ENCODE measurements around the gene PRPSAP2. TPM values are rescaled to one million over a fixed set of nuclear protein-coding genes. Genes with fewer than 3 reads are reported as not detected.
"Not testable (repeated sequence)": the region's sequence is repeated elsewhere in the genome, so short reads cannot be mapped to it uniquely, and the experiment has no call there.

Gene PRPSAP2
- polyA plus RNA-seq, 4 donors: 30.2 to 43.2 (median 30.6) TPM

- not testable (repeated sequence) for DNase-seq; H3K9me3 ChIP-seq (ENCODE audit: control insufficient read depth in 2 of 2, insufficient read depth in 1 of 2, low read depth in 1 of 2, low read length in 1 of 2); H3K4me3 ChIP-seq (ENCODE audit: low read depth in 1 of 3, low read length in 3 of 3); FAIRE-seq; H3K27me3 ChIP-seq (ENCODE audit: control insufficient read depth in 3 of 3, insufficient read depth in 3 of 3, low read length in 3 of 3)
- Histone ChIP-seq H3K4me1 (ENCODE audit: control insufficient read depth in 3 of 3, insufficient read depth in 2 of 3, low read depth in 1 of 3, low read length in 2 of 3) (peaks cover 0 to 32% (median 2%) of the 10 kb centered on the region in 3 donors), H3K27ac (ENCODE audit: low read depth in 1 of 3, low read length in 2 of 3) (peak overlapping the region in 1 of 3 donors; percentile 21), H3K36me3 (ENCODE audit: control insufficient read depth in 3 of 3, insufficient read depth in 2 of 3, low read depth in 1 of 3, low read length in 3 of 3) (peaks cover 2 to 39% (median 3%) of the 10 kb centered on the region in 3 donors)
- WGBS, 3 donors: 61 to 66% (median 62%) methylated on average over 5 of the region's 5 CpGs
These were observed 7.1 kb downstream of the PRPSAP2 start for GRCh38 chr17:18864996-18865395.

- peak overlapping the region; percentile 32 to 88 (median 72) for H3K27ac ChIP-seq (ENCODE audit: low read depth in 1 of 3, low read length in 2 of 3)
- WGBS, 3 donors: 41 to 67% (median 43%) methylated on average over 7 to 8 of the region's 8 CpGs
- FAIRE-seq: no peak
These were observed 9.2 kb downstream of the PRPSAP2 start for GRCh38 chr17:18866866-18867813.

GRCh38 chr17:18877104-18877645 is 19.2 kb downstream of the PRPSAP2 start:
- Histone ChIP-seq H3K9me3 (ENCODE audit: control insufficient read depth in 2 of 2, insufficient read depth in 1 of 2, low read depth in 1 of 2, low read length in 1 of 2) (no peaks in the 10 kb centered on the region), H3K4me1 (ENCODE audit: control insufficient read depth in 3 of 3, insufficient read depth in 2 of 3, low read depth in 1 of 3, low read length in 2 of 3) (no peaks in the 10 kb centered on the region), H3K36me3 (ENCODE audit: control insufficient read depth in 3 of 3, insufficient read depth in 2 of 3, low read depth in 1 of 3, low read length in 3 of 3) (peaks cover 8 to 80% (median 19%) of the 10 kb centered on the region in 3 donors), H3K27me3 (ENCODE audit: control insufficient read depth in 3 of 3, insufficient read depth in 3 of 3, low read length in 3 of 3) (no peaks in the 10 kb centered on the region), H3K27ac (ENCODE audit: low read depth in 1 of 3, low read length in 2 of 3) (no peak overlapping the region), H3K4me3 (ENCODE audit: low read depth in 1 of 3, low read length in 3 of 3) (no peak overlapping the region)
- 96 to 98% (median 97%) methylated on average over 6 of the region's 6 CpGs for WGBS, 3 donors
- FAIRE-seq (no peak), DNase-seq (no peak)

More at GRCh38 chr17:18866866-18867813, 9.2 kb downstream of the PRPSAP2 start:
- H3K4me3 ChIP-seq (ENCODE audit: low read depth in 1 of 3, low read length in 3 of 3): no peak overlapping the region
- peaks cover 2 to 50% (median 3%) of the 10 kb centered on the region in 3 donors for H3K36me3 ChIP-seq (ENCODE audit: control insufficient read depth in 3 of 3, insufficient read depth in 2 of 3, low read depth in 1 of 3, low read length in 3 of 3)
- no peaks in the 10 kb centered on the region for H3K27me3 ChIP-seq (ENCODE audit: control insufficient read depth in 3 of 3, insufficient read depth in 3 of 3, low read length in 3 of 3)
- peak; percentile 79 to 88 for DNase-seq
- peaks cover 0 to 32% (median 0%) of the 10 kb centered on the region in 3 donors for H3K4me1 ChIP-seq (ENCODE audit: control insufficient read depth in 3 of 3, insufficient read depth in 2 of 3, low read depth in 1 of 3, low read length in 2 of 3)
- H3K9me3 ChIP-seq (ENCODE audit: control insufficient read depth in 2 of 2, insufficient read depth in 1 of 2, low read depth in 1 of 2, low read length in 1 of 2): no peaks in the 10 kb centered on the region

GRCh38 chr17:18888766-18889290 is 30.9 kb downstream of the PRPSAP2 start:
- Histone ChIP-seq H3K4me3 (ENCODE audit: low read depth in 1 of 3, low read length in 3 of 3) (no peak overlapping the region), H3K36me3 (ENCODE audit: control insufficient read depth in 3 of 3, insufficient read depth in 2 of 3, low read depth in 1 of 3, low read length in 3 of 3) (peaks cover 11 to 59% (median 13%) of the 10 kb centered on the region in 3 donors), H3K27ac (ENCODE audit: low read depth in 1 of 3, low read length in 2 of 3) (no peak overlapping the region), H3K9me3 (ENCODE audit: control insufficient read depth in 2 of 2, insufficient read depth in 1 of 2, low read depth in 1 of 2, low read length in 1 of 2) (peaks cover 0 to 2% of the 10 kb centered on the region in 2 donors), H3K4me1 (ENCODE audit: control insufficient read depth in 3 of 3, insufficient read depth in 2 of 3, low read depth in 1 of 3, low read length in 2 of 3) (no peaks in the 10 kb centered on the region), H3K27me3 (ENCODE audit: control insufficient read depth in 3 of 3, insufficient read depth in 3 of 3, low read length in 3 of 3) (no peaks in the 10 kb centered on the region)
- no peak for FAIRE-seq
- WGBS, 3 donors: 77 to 94% (median 85%) methylated on average over 2 to 4 of the region's 9 CpGs
- DNase-seq: no peak

GRCh38 chr17:18889658-18890057 is 31.7 kb downstream of the PRPSAP2 start:
- Histone ChIP-seq H3K27ac (ENCODE audit: low read depth in 1 of 3, low read length in 2 of 3) (no peak overlapping the region), H3K9me3 (ENCODE audit: control insufficient read depth in 2 of 2, insufficient read depth in 1 of 2, low read depth in 1 of 2, low read length in 1 of 2) (peaks cover 0 to 6% of the 10 kb centered on the region in 2 donors), H3K36me3 (ENCODE audit: control insufficient read depth in 3 of 3, insufficient read depth in 2 of 3, low read depth in 1 of 3, low read length in 3 of 3) (peaks cover 9 to 59% (median 11%) of the 10 kb centered on the region in 3 donors), H3K4me1 (ENCODE audit: control insufficient read depth in 3 of 3, insufficient read depth in 2 of 3, low read depth in 1 of 3, low read length in 2 of 3) (no peaks in the 10 kb centered on the region), H3K27me3 (ENCODE audit: control insufficient read depth in 3 of 3, insufficient read depth in 3 of 3, low read length in 3 of 3) (no peaks in the 10 kb centered on the region), H3K4me3 (ENCODE audit: low read depth in 1 of 3, low read length in 3 of 3) (no peak overlapping the region)
- WGBS, 3 donors: 89 to 95% (median 90%) methylated on average over 5 of the region's 5 CpGs
- no peak for DNase-seq
- no peak for FAIRE-seq

GRCh38 chr17:18891541-18891940 is 33.6 kb downstream of the PRPSAP2 start:
- peaks cover 7 to 57% (median 11%) of the 10 kb centered on the region in 3 donors for H3K36me3 ChIP-seq (ENCODE audit: control insufficient read depth in 3 of 3, insufficient read depth in 2 of 3, low read depth in 1 of 3, low read length in 3 of 3)
- FAIRE-seq: peak; percentile 10
- 94 to 96% (median 96%) methylated on average over 6 of the region's 6 CpGs for WGBS, 3 donors

GRCh38 chr17:18896146-18896545 is 38.2 kb downstream of the PRPSAP2 start:
- Histone ChIP-seq H3K4me1 (ENCODE audit: control insufficient read depth in 3 of 3, insufficient read depth in 2 of 3, low read depth in 1 of 3, low read length in 2 of 3) (peaks cover 0 to 13% (median 4%) of the 10 kb centered on the region in 3 donors), H3K4me3 (ENCODE audit: low read depth in 1 of 3, low read length in 3 of 3) (no peak overlapping the region), H3K9me3 (ENCODE audit: control insufficient read depth in 2 of 2, insufficient read depth in 1 of 2, low read depth in 1 of 2, low read length in 1 of 2) (peaks cover 0 to 6% of the 10 kb centered on the region in 2 donors), H3K27ac (ENCODE audit: low read depth in 1 of 3, low read length in 2 of 3) (no peak overlapping the region), H3K36me3 (ENCODE audit: control insufficient read depth in 3 of 3, insufficient read depth in 2 of 3, low read depth in 1 of 3, low read length in 3 of 3) (peaks cover under 1 to 62% (median 3%) of the 10 kb centered on the region in 3 donors), H3K27me3 (ENCODE audit: control insufficient read depth in 3 of 3, insufficient read depth in 3 of 3, low read length in 3 of 3) (no peaks in the 10 kb centered on the region)
- WGBS, 3 donors: 93 to 100% (median 100%) methylated on average over 1 of the region's 1 CpG
- DNase-seq (no peak), FAIRE-seq (no peak)

More at GRCh38 chr17:18891541-18891940, 33.6 kb downstream of the PRPSAP2 start:
- Histone ChIP-seq H3K27me3 (ENCODE audit: control insufficient read depth in 3 of 3, insufficient read depth in 3 of 3, low read length in 3 of 3) (no peaks in the 10 kb centered on the region), H3K4me1 (ENCODE audit: control insufficient read depth in 3 of 3, insufficient read depth in 2 of 3, low read depth in 1 of 3, low read length in 2 of 3) (no peaks in the 10 kb centered on the region), H3K9me3 (ENCODE audit: control insufficient read depth in 2 of 2, insufficient read depth in 1 of 2, low read depth in 1 of 2, low read length in 1 of 2) (peaks cover 0 to 6% of the 10 kb centered on the region in 2 donors), H3K27ac (ENCODE audit: low read depth in 1 of 3, low read length in 2 of 3) (no peak overlapping the region), H3K4me3 (ENCODE audit: low read depth in 1 of 3, low read length in 3 of 3) (no peak overlapping the region)
- no peak for DNase-seq

GRCh38 chr17:18896947-18897346 is 39.0 kb downstream of the PRPSAP2 start:
- Histone ChIP-seq H3K27me3 (ENCODE audit: control insufficient read depth in 3 of 3, insufficient read depth in 3 of 3, low read length in 3 of 3) (no peaks in the 10 kb centered on the region), H3K4me3 (ENCODE audit: low read depth in 1 of 3, low read length in 3 of 3) (no peak overlapping the region), H3K27ac (ENCODE audit: low read depth in 1 of 3, low read length in 2 of 3) (no peak overlapping the region), H3K4me1 (ENCODE audit: control insufficient read depth in 3 of 3, insufficient read depth in 2 of 3, low read depth in 1 of 3, low read length in 2 of 3) (peaks cover 0 to 20% (median 4%) of the 10 kb centered on the region in 3 donors), H3K9me3 (ENCODE audit: control insufficient read depth in 2 of 2, insufficient read depth in 1 of 2, low read depth in 1 of 2, low read length in 1 of 2) (peaks cover 0 to 6% of the 10 kb centered on the region in 2 donors), H3K36me3 (ENCODE audit: control insufficient read depth in 3 of 3, insufficient read depth in 2 of 3, low read depth in 1 of 3, low read length in 3 of 3) (peaks cover 0 to 63% (median 3%) of the 10 kb centered on the region in 3 donors)
- DNase-seq: no peak
- no peak for FAIRE-seq
- WGBS, 3 donors: 86 to 98% (median 91%) methylated on average over 2 of the region's 2 CpGs

Measured in small intestine (tissue), 7 donors.